HepG2 (cell line): ENCODE data around the gene FHIT. TPM values are rescaled to one million over a fixed set of nuclear protein-coding genes. Genes with fewer than 3 reads are reported as not detected.

Experiments used
- ATAC-seq: fragments of 200-7000 bp; cut with Tn5 transposase; 3 replicates; pipeline ENCODE4 v1.9.1; 2020; ENCODE audit warnings: mild to moderate bottlenecking, moderate library complexity
- BruUV-seq: library from RNA; stranded (reverse); fragments of 400-500 nt; replicated peaks from 2 replicates; lab custom pipeline; 2021; lab: Mats Ljungman, UMichigan
- CTCF ChIA-PET: fragments of 300-600 bp; formaldehyde crosslinking; extraction: SDS; loops from one replicate; lab custom pipeline; 2021; ENCODE audit warnings: low total read pairs, inconsistent platforms, low intra/inter-chr PET ratio; lab: Yijun Ruan, JAX
- POLR2A ChIA-PET: fragments of 350-600 bp; sonication (Branson Sonifier 250); formaldehyde crosslinking; loops from one replicate; lab custom pipeline; 2020; ENCODE audit warnings: antibody characterized with exemption, inconsistent platforms; lab: Yijun Ruan, JAX
- DNase-seq: peaks from one replicate; pipeline ENCODE4 v3.0.0-alpha.2; 2015; ENCODE audit warnings: low spot score
- FAIRE-seq: peaks from 3 replicates; lab custom pipeline; 2011; peaks lifted over from hg19 to GRCh38; lab: Jason Lieb, UNC
- H2AFZ ChIP-seq: one replicate; pipeline ENCODE4 v1.6.1; 2011; ENCODE audit warnings: low read length, inconsistent platforms
- H3K27ac ChIP-seq: fragments of 300-600 bp; 3 replicates; pipeline ENCODE4 v1.8.0; 2011; ENCODE audit warnings: mixed run types, mild to moderate bottlenecking, mixed read lengths, low read length, inconsistent platforms; ENCODE audit not compliant: insufficient read depth; ENCODE audit errors: extremely low read length
- H3K27me3 ChIP-seq, 2 experiments: fragments of 200-600 bp in 1 of 2; 2 replicates in 1 of 2; 3 replicates in 1 of 2; pipeline versions ENCODE4 v1.6.0 to v1.8.0; 2011; ENCODE audit warnings: low read length in 2 of 2, mild to moderate bottlenecking in 2 of 2, moderate library complexity in 2 of 2, inconsistent platforms in 1 of 2; ENCODE audit not compliant: insufficient read depth in 2 of 2, control insufficient read depth in 1 of 2
- H3K36me3 ChIP-seq, 2 experiments: fragments of 200-600 bp in 1 of 2; replicated peaks in 1 of 2; 2 replicates in 1 of 2; 3 replicates in 1 of 2; pipeline versions ENCODE4 v1.5.1 to v1.8.0; 2011; ENCODE audit warnings: low read length in 2 of 2, inconsistent platforms in 1 of 2; ENCODE audit not compliant: insufficient read depth in 2 of 2, control insufficient read depth in 1 of 2
- H3K4me1 ChIP-seq: 2 replicates; pipeline ENCODE4 v1.5.1; 2012; ENCODE audit warnings: low read length, inconsistent platforms; ENCODE audit not compliant: insufficient read depth
- H3K4me2 ChIP-seq: 2 replicates; pipeline ENCODE4 v1.6.0; 2011; ENCODE audit warnings: low read depth, low read length, inconsistent platforms
- H3K4me3 ChIP-seq, 3 experiments: fragments of 200-600 bp in 1 of 3; sonication (generic), shearing (Covaris generic) in 1 of 3; replicated peaks in 1 of 3; 2 replicates each; pipeline ENCODE4 v1.5.1; 2011 to 2016; ENCODE audit warnings: low read length in 3 of 3, inconsistent platforms in 2 of 3, low read depth in 2 of 3, mild to moderate bottlenecking in 2 of 3, control low read depth in 1 of 3, mixed read lengths in 1 of 3; ENCODE audit not compliant: insufficient read depth in 1 of 3
- H3K79me2 ChIP-seq: one replicate; pipeline ENCODE4 v1.6.1; 2011; ENCODE audit warnings: low read length, inconsistent platforms; ENCODE audit not compliant: insufficient read depth
- H3K9ac ChIP-seq: 2 replicates; pipeline ENCODE4 v1.6.0; 2011; ENCODE audit warnings: mild to moderate bottlenecking, low read depth, low read length, inconsistent platforms; ENCODE audit not compliant: insufficient read depth
- H3K9me3 ChIP-seq: 2 replicates; pipeline ENCODE4 v1.5.1; 2012; ENCODE audit warnings: mild to moderate bottlenecking, low read length
- H4K20me1 ChIP-seq: 2 replicates; pipeline ENCODE4 v1.6.0; 2011; ENCODE audit warnings: inconsistent platforms, mild to moderate bottlenecking, low read length, moderate library complexity; ENCODE audit not compliant: insufficient read depth
- BATF2 ChIP-seq: sonication (generic); formaldehyde crosslinking; IDR thresholded peaks from 2 replicates; pipeline ENCODE4 v1.8.0; 2022; ENCODE audit warnings: mild to moderate bottlenecking, missing genetic modification reagents, moderate library complexity
- BRD4 ChIP-seq: sonication (generic); formaldehyde crosslinking; IDR thresholded peaks from 2 replicates; pipeline ENCODE4 v1.4.0; 2020; ENCODE audit warnings: missing genetic modification reagents
- FLYWCH1 ChIP-seq: sonication (generic); formaldehyde crosslinking; IDR thresholded peaks from 2 replicates; pipeline ENCODE4 v1.8.1; 2023; ENCODE audit warnings: mild to moderate bottlenecking, missing genetic modification reagents
- KDM3A ChIP-seq: IDR thresholded peaks from 2 replicates; pipeline ENCODE4 v1.6.1; 2018; ENCODE audit warnings: low read depth, missing compliant biosample characterization
- MAX ChIP-seq: IDR thresholded peaks from 2 replicates; pipeline ENCODE4 v1.6.1; 2012; ENCODE audit warnings: inconsistent platforms
- MBNL3 ChIP-seq: fragments of 250-450 bp; sonication (Bioruptor Pico); conservative IDR thresholded peaks from 2 replicates; pipeline ENCODE4 v1.8.0; 2022; ENCODE audit warnings: mild to moderate bottlenecking, inconsistent platforms
- PAWR ChIP-seq: sonication (generic); formaldehyde crosslinking; IDR thresholded peaks from 2 replicates; pipeline ENCODE4 v1.4.0; 2020; ENCODE audit warnings: missing genetic modification reagents, mild to moderate bottlenecking, borderline replicate concordance
- SRSF1 ChIP-seq: fragments of 200-400 bp; formaldehyde crosslinking; optimal IDR thresholded peaks from 2 replicates; pipeline ENCODE3; 2017; ENCODE audit warnings: mild to moderate bottlenecking, low read depth, low read length, moderate library complexity
- TBP ChIP-seq: sonication (generic); formaldehyde crosslinking; IDR thresholded peaks from 2 replicates; pipeline ENCODE4 v1.5.0; 2020; ENCODE audit warnings: missing genetic modification reagents
- THAP8 ChIP-seq: sonication (generic); formaldehyde crosslinking; IDR thresholded peaks from 2 replicates; pipeline ENCODE4 v1.5.1; 2020; ENCODE audit warnings: missing genetic modification reagents, mild to moderate bottlenecking, borderline replicate concordance
- ZNF335 ChIP-seq: sonication (generic); formaldehyde crosslinking; IDR thresholded peaks from 2 replicates; pipeline ENCODE4 v1.4.0; 2020; ENCODE audit warnings: missing genetic modification reagents
- ZNF558 ChIP-seq: sonication (generic); formaldehyde crosslinking; IDR thresholded peaks from 2 replicates; pipeline ENCODE4 v1.9.0; 2022; ENCODE audit warnings: mild to moderate bottlenecking, missing genetic modification reagents, borderline replicate concordance
- ZNF703 ChIP-seq: sonication (generic); formaldehyde crosslinking; IDR thresholded peaks from 2 replicates; pipeline ENCODE4 v1.5.1; 2020; ENCODE audit warnings: missing genetic modification reagents, mild to moderate bottlenecking, moderate library complexity, borderline replicate concordance
- ZNF782 ChIP-seq: sonication (generic); formaldehyde crosslinking; IDR thresholded peaks from 2 replicates; pipeline ENCODE4 v1.4.0; 2020; ENCODE audit warnings: missing genetic modification reagents, mild to moderate bottlenecking, borderline replicate concordance
- ZNF790 ChIP-seq: sonication (generic); formaldehyde crosslinking; IDR thresholded peaks from 2 replicates; pipeline ENCODE4 v1.8.0; 2022; ENCODE audit warnings: missing genetic modification reagents, mild to moderate bottlenecking, borderline replicate concordance
- WGBS: methylation state at CpG from one replicate; pipeline ENCODE4 v1.1.6; 2017; ENCODE audit warnings: low lambda C conversion rate; 5-methylcytosine and 5-hydroxymethylcytosine counted together
- in situ Hi-C: cut with HindIII; loops from 2 replicates; pipeline ENCODE4 v1.10.0; 2017; ENCODE audit warnings: low pct_unique_long_range_greater_than_20kb; ENCODE audit not compliant: extremely low pct_ligation_motif_present
- intact Hi-C: fragments of 100-400 bp; cut with micrococcal nuclease; formaldehyde crosslinking; loops from one replicate; pipeline ENCODE4 v1.10.0; 2022; ENCODE audit not compliant: unreplicated experiment
- polyA plus RNA-seq, 8 experiments: library from polyadenylated mRNA; depleted of rRNA in 3 of 8; stranded (reverse) in 7 of 8; unstranded in 1 of 8; fragments of >200 nt; fragmentation: Illumina TruSeq in 4 of 8; extraction: Trizol in 4 of 8; gene quantifications; 2 replicates each; pipeline versions ENCODE4 v1.2.1 to v1.2.3, GENCODE V29; 2011 to 2016; ENCODE audit warnings: low read depth in 4 of 8, missing spikeins in 1 of 8, mixed read lengths in 1 of 8; ENCODE audit not compliant: insufficient read depth in 1 of 8
- total RNA-seq, 5 experiments: library from RNA; depleted of rRNA; stranded (reverse); fragments of >200 nt; fragmentation: Illumina TruSeq; extraction: Trizol; gene quantifications; 2 replicates each; pipeline ENCODE4 v1.2.3, GENCODE V29; 2016; ENCODE audit warnings: low read depth in 1 of 5

FHIT gene
- total and polyA plus RNA-seq, 2 of the 13 experiments (the other 11 are each of a cell fraction or from before 2014, with no cell fraction given), result 4.0 to 4.6 TPM

- Histone ChIP-seq H3K27ac (no peak overlapping the region), H3K9me3 (no peaks in the 10 kb centered on the region), H2AFZ (no peak overlapping the region), H4K20me1 (no peaks in the 10 kb centered on the region), H3K4me1 (no peaks in the 10 kb centered on the region), H3K36me3 (no peaks in the 10 kb centered on the region), H3K27me3 (no peaks in the 10 kb centered on the region), H3K4me3 (no peak overlapping the region), H3K79me2 (no peaks in the 10 kb centered on the region), H3K9ac (no peak overlapping the region), H3K4me2 (no peak overlapping the region)
- intact Hi-C loops (no loop called here), in situ Hi-C loops (no loop called here)
- BruUV-seq, result no TSS peak
- WGBS, result 34% methylated on average over 7 of the region's 7 CpGs
- POLR2A ChIA-PET, result no interaction called here
- DNase-seq (no peak), FAIRE-seq (no peak), ATAC-seq (no peak)
- TF ChIP-seq KDM3A (CRISPR knock-in tag), result no peak
- TF ChIP-seq ZNF703 (CRISPR knock-in tag), result no peak
- TF ChIP-seq MBNL3, result no peak
- no peak for TF ChIP-seq THAP8 (CRISPR knock-in tag)
- TF ChIP-seq TBP (CRISPR knock-in tag), result no peak
- TF ChIP-seq SRSF1, result no peak
- TF ChIP-seq ZNF782, result no peak
- TF ChIP-seq BRD4 (CRISPR knock-in tag), result no peak
- TF ChIP-seq ZNF335 (CRISPR knock-in tag), result no peak
- TF ChIP-seq BATF2 (CRISPR knock-in tag), result no peak
- TF ChIP-seq MAX, result no peak
- TF ChIP-seq ZNF558, result no peak
- TF ChIP-seq ZNF790 (CRISPR knock-in tag), result no peak
- TF ChIP-seq FLYWCH1 (CRISPR knock-in tag), result no peak
- TF ChIP-seq PAWR (CRISPR knock-in tag), result no peak
- CTCF ChIA-PET, result no interaction called here
Observed at GRCh38 chr3:59808446-59808845, 1442.8 kb downstream of the FHIT start.
